Smooth muscle cell (in vitro differentiated cells): ENCODE results near the gene NRL. TPM values are rescaled to one million over a fixed set of nuclear protein-coding genes. Genes with fewer than 3 reads are reported as not detected.

ENCODE experiments used
- DNase-seq: peaks from one replicate; lab custom pipeline; 2025; ENCODE audit not compliant: unreplicated experiment; lab: John Stamatoyannopoulos, UW
- H2AFZ ChIP-seq: fragments of 200-600 bp; sonication (generic); 2 replicates; pipeline ENCODE4 v1.6.0; 2016; ENCODE audit warnings: antibody characterized with exemption, low read depth, mild to moderate bottlenecking
- H3F3A ChIP-seq: fragments of 200-600 bp; sonication (generic); 2 replicates; pipeline ENCODE4 v1.6.0; 2017; ENCODE audit warnings: antibody characterized with exemption, low read depth
- H3K27ac ChIP-seq: fragments of 200-600 bp; sonication (generic); 2 replicates; pipeline ENCODE4 v1.5.1; 2016; ENCODE audit warnings: low read depth, mild to moderate bottlenecking
- H3K27me3 ChIP-seq: fragments of 200-600 bp; sonication (generic); 2 replicates; pipeline ENCODE4 v1.6.1; 2016; ENCODE audit warnings: low read depth, mild to moderate bottlenecking
- H3K36me3 ChIP-seq: fragments of 200-600 bp; sonication (generic); 2 replicates; pipeline ENCODE4 v1.5.1; 2016; ENCODE audit warnings: low read depth
- H3K4me1 ChIP-seq: fragments of 200-600 bp; sonication (generic); 2 replicates; pipeline ENCODE4 v1.5.1; 2016; ENCODE audit warnings: low read depth
- H3K4me2 ChIP-seq: fragments of 200-600 bp; sonication (generic); 2 replicates; pipeline ENCODE4 v1.6.0; 2016; ENCODE audit warnings: mild to moderate bottlenecking
- H3K4me3 ChIP-seq: fragments of 200-600 bp; sonication (generic); 2 replicates; pipeline ENCODE4 v1.5.1; 2016; ENCODE audit warnings: mild to moderate bottlenecking
- H3K79me2 ChIP-seq: fragments of 200-600 bp; sonication (generic); 2 replicates; pipeline ENCODE4 v1.6.0; 2016; ENCODE audit warnings: low read depth, mild to moderate bottlenecking
- H3K9ac ChIP-seq: fragments of 200-600 bp; sonication (generic); 2 replicates; pipeline ENCODE4 v1.6.0; 2016; ENCODE audit warnings: low read depth
- H3K9me3 ChIP-seq: fragments of 200-600 bp; sonication (generic); replicated peaks from 2 replicates; pipeline ENCODE4 v1.5.1; 2016; ENCODE audit warnings: low read depth
- H4K20me1 ChIP-seq: fragments of 200-600 bp; sonication (generic); 2 replicates; pipeline ENCODE4 v1.6.0; 2016; ENCODE audit warnings: low read depth
- WGBS: methylation state at CpG from one replicate; pipeline ENCODE4 v1.1.7; 2016; ENCODE audit warnings: low lambda C conversion rate; 5-methylcytosine and 5-hydroxymethylcytosine counted together
- polyA plus RNA-seq: library from polyadenylated mRNA; unstranded; fragments of >200 nt; fragmentation: Nextera tagmentation; extraction: Ambion mirVana; gene quantifications from 2 replicates; pipeline ENCODE4 v1.2.1, GENCODE V29; 2016
- total RNA-seq: library from RNA; depleted of rRNA; stranded (reverse); fragments of >200 nt; gene quantifications from 2 replicates; pipeline ENCODE4 v1.2.3, GENCODE V29; 2014
- TF ChIP-seq, protein P1 (sequence below): fragments of 200-600 bp; sonication (generic); IDR thresholded peaks from 2 replicates; pipeline ENCODE4 v1.5.1; 2017; ENCODE audit warnings: borderline replicate concordance, mild to moderate bottlenecking, antibody characterized with exemption; ENCODE audit not compliant: insufficient read depth, poor library complexity, severe bottlenecking

The NRL gene
- total and polyA plus RNA-seq, 2 experiments from 2014 or later: 1.3 to 1.9 TPM

DNA sequence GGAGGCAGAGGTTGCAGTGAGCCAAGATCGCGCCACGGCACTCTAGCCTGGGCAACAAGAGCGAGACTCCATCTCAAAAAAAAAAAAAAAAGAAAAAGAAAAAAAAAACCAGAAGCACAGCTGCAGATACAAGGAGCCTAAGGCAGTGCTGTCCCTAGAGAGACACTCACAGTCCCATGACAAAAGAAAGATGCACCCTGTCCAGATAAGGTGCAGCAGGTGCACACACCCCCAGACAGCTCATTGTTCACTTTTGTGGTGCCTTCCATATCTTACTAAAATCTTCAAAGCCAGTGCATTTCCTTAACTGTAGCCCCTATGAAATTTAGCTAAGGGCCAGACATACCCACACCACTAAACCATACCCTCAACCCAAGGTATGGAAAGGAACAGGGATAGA lies 7.7 kb upstream of the NRL start:
- Histone ChIP-seq H3K27me3 (no peaks in the 10 kb centered on the region), H4K20me1 (no peaks in the 10 kb centered on the region), H3K79me2 (no peaks in the 10 kb centered on the region), H3F3A (no peaks in the 10 kb centered on the region), H3K36me3 (peaks cover 4% of the 10 kb centered on the region), H3K4me3 (no peak overlapping the region), H3K27ac (no peak overlapping the region), H3K4me2 (no peak overlapping the region), H2AFZ (no peak overlapping the region), H3K9ac (no peak overlapping the region), H3K9me3 (no peaks in the 10 kb centered on the region), H3K4me1 (no peaks in the 10 kb centered on the region)
- WGBS: 75% methylated on average over 1 of the region's 4 CpGs
- no peak for DNase-seq
- TF ChIP-seq, protein P1, sequence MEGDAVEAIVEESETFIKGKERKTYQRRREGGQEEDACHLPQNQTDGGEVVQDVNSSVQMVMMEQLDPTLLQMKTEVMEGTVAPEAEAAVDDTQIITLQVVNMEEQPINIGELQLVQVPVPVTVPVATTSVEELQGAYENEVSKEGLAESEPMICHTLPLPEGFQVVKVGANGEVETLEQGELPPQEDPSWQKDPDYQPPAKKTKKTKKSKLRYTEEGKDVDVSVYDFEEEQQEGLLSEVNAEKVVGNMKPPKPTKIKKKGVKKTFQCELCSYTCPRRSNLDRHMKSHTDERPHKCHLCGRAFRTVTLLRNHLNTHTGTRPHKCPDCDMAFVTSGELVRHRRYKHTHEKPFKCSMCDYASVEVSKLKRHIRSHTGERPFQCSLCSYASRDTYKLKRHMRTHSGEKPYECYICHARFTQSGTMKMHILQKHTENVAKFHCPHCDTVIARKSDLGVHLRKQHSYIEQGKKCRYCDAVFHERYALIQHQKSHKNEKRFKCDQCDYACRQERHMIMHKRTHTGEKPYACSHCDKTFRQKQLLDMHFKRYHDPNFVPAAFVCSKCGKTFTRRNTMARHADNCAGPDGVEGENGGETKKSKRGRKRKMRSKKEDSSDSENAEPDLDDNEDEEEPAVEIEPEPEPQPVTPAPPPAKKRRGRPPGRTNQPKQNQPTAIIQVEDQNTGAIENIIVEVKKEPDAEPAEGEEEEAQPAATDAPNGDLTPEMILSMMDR: no peak

DNA sequence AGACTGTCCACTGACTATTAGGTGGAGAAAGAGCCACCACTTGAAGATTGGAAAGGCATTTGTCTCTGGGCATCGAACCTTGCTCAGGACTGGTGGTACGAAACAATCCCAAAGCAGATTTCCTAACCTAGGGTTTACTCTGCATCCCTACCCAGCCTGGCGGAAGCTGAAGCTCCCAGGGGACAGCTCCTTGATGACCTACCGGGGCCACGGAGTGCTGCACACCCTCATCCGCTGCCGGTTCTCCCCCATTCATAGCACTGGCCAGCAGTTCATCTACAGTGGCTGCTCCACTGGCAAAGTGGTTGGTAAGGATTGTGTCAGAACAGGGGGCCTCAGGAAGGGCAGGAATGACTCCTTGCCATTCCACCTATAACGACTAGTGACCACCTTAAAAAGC lies 6.5 kb upstream of the NRL start:
- H2AFZ ChIP-seq: no peak overlapping the region
- peaks cover 4% of the 10 kb centered on the region for H3K36me3 ChIP-seq
- peaks cover 3% of the 10 kb centered on the region for H3K4me1 ChIP-seq
- no peaks in the 10 kb centered on the region for H4K20me1 ChIP-seq
- no peak overlapping the region for H3K27ac ChIP-seq
- peaks cover 5% of the 10 kb centered on the region for H3K79me2 ChIP-seq
- H3K9ac ChIP-seq: no peak overlapping the region
- no peak for DNase-seq
- over 99% methylated on average over 8 of the region's 8 CpGs for WGBS
- no peak overlapping the region for H3K4me2 ChIP-seq
- H3K9me3 ChIP-seq: no peaks in the 10 kb centered on the region
- H3K4me3 ChIP-seq: no peak overlapping the region
- TF ChIP-seq, protein P1: no peak
- H3F3A ChIP-seq: no peaks in the 10 kb centered on the region
- no peaks in the 10 kb centered on the region for H3K27me3 ChIP-seq

DNA sequence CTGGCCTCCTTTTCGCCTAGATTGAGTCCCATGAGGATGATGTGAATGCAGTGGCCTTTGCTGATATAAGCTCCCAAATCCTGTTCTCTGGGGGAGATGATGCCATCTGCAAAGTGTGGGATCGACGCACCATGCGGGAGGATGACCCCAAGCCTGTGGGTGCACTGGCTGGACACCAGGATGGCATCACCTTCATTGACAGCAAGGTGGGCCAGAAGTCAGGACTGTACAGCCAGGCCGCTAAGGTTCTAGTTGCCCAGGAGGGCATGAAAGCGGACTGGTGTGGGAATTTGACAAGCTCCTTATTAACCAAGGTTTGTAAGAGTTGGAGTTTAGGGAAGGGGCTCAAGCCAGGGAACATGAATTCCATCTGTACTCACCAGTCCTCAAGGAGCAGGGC lies 4.9 kb upstream of the NRL start:
- Histone ChIP-seq H3K4me2 (no peak overlapping the region), H3K36me3 (peaks cover 4% of the 10 kb centered on the region), H3K79me2 (peaks cover 11% of the 10 kb centered on the region), H4K20me1 (no peaks in the 10 kb centered on the region), H3K27me3 (no peaks in the 10 kb centered on the region), H3K9ac (no peak overlapping the region), H3K27ac (no peak overlapping the region), H3K9me3 (no peaks in the 10 kb centered on the region), H3K4me1 (peaks cover 9% of the 10 kb centered on the region), H3F3A (no peaks in the 10 kb centered on the region), H3K4me3 (no peak overlapping the region), H2AFZ (no peak overlapping the region)
- 98% methylated on average over 6 of the region's 6 CpGs for WGBS
- DNase-seq: no peak
- TF ChIP-seq, protein P1: no peak

DNA sequence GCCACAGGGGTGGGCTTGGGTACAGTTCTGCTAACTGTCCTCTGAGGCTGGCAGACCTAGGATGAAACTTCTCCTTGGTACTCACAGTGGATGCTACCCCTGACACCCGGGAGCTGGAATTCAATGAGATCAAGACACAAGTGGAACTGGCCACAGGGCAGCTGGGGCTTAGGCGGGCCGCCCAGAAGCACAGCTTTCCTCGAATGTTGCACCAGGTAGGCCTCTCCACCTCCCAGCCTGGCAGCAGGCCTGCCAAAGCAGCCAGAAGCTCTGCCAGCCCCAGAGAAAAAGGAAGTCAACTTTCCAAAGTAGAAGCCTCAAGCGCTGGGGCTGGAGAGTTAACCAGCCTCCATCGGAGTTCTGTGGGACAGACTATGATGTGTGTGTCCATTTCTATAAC lies 2.4 kb upstream of the NRL start:
- Histone ChIP-seq H2AFZ (no peak overlapping the region), H3K4me3 (no peak overlapping the region), H4K20me1 (no peaks in the 10 kb centered on the region), H3K4me1 (peaks cover 12% of the 10 kb centered on the region), H3K9ac (no peak overlapping the region), H3K4me2 (no peak overlapping the region), H3F3A (no peaks in the 10 kb centered on the region), H3K79me2 (peaks cover 11% of the 10 kb centered on the region), H3K27me3 (no peaks in the 10 kb centered on the region), H3K27ac (no peak overlapping the region), H3K9me3 (no peaks in the 10 kb centered on the region), H3K36me3 (peaks cover 4% of the 10 kb centered on the region)
- WGBS: 95% methylated on average over 6 of the region's 6 CpGs
- DNase-seq: no peak
- TF ChIP-seq, protein P1: no peak
